GM18870 (cell line): ENCODE data around the gene AFM.

Experiments
- ATAC-seq: cut with Tn5 transposase; IDR thresholded peaks from one replicate; pipeline ENCODE4 v1.9.1; 2021; ENCODE audit warnings: moderate library complexity; ENCODE audit not compliant: unreplicated experiment

AFM gene

GRCh38 chr4:73450398-73451004 lies 31.0 kb upstream of the AFM start:
- no peak for ATAC-seq

GRCh38 chr4:73451404-73451803 lies 30.1 kb upstream of the AFM start:
- no peak for ATAC-seq

DNA sequence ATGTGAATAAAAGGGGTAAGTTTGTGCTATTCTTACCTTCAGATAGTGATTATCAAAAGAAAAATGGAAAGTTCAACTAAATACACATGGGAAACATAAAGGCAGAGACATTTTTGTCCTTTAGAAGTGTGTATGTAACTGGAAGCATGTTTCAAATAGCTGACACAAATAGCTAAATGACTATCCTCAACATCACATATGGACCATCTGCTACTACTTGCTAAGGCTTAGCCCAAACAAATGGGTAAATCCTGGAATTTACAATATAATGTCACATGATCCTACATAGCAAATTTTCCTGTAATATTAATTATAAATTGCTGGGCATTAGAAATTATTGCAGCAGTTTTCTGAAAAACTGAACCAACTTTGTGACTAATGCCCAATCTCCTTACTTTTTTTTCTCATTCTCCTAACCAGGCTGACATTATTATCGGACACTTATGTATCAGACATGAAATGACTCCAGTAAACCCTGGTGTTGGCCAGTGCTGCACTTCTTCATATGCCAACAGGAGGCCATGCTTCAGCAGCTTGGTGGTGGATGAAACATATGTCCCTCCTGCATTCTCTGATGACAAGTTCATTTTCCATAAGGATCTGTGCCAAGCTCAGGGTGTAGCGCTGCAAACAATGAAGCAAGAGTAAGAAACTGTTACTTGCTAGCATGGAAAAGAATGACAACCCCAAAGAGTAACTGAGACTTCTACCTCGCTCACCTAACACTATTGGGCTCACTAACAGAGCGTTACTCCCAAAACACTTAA lies 29.4 kb upstream of the AFM start:
- ATAC-seq = no peak

GRCh38 chr4:73452953-73453700 lies 28.4 kb upstream of the AFM start:
- ATAC-seq = no peak

GRCh38 chr4:73453701-73454005 lies 27.9 kb upstream of the AFM start:
- ATAC-seq = no peak

- ATAC-seq = no peak
Observed at GRCh38 chr4:73454920-73455319, 26.6 kb upstream of the AFM start.

GRCh38 chr4:73456177-73457022 lies 25.1 kb upstream of the AFM start:
- ATAC-seq = no peak

DNA sequence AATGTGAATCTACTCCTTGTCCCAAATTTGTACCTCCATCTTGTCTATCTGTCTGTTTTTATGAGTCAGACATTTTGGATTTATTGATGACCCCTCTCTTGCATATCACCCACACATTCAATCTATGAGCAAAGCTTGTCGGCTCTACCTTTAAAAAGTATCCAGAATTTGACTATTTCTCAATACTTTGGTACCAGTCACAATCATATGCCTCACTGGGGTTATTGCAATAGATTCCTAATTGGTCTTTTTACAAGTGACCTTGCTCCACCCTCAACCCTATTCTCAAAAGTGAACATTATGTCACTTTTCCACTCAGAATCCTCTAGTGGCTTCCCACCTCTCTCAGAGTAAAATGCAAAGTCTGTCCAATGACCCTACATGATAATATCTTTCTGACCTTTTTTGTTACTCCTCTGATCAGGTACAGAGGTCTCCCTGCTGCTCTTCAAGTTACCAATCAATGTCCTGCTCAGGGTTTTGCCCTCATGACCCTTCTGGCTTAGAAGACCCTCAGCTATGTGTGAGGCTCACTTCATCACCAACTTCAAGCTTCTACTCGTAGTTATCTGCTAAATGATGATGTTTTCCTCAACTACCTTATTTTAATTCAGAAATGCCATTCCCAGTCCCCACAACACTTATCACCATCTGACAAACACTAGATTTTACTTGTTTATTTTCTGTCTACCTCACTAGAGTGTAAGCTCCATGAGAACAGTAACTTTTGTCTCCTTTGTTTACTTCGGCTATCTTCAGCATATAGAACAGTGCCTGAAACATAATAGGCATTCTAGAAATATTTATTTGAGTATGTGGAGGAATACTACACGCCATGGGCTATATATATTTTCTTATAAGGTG lies 23.1 kb upstream of the AFM start:
- no peak for ATAC-seq

GRCh38 chr4:73459048-73459421 lies 22.5 kb upstream of the AFM start:
- ATAC-seq = no peak

GRCh38 chr4:73460913-73461522 lies 20.5 kb upstream of the AFM start:
- ATAC-seq = no peak

GRCh38 chr4:73468170-73468569 lies 13.4 kb upstream of the AFM start:
- ATAC-seq = no peak

- no peak for ATAC-seq
Observed at GRCh38 chr4:73470728-73471127, 10.8 kb upstream of the AFM start.

- no peak for ATAC-seq
Observed at GRCh38 chr4:73477176-73477575, 4.4 kb upstream of the AFM start.

DNA sequence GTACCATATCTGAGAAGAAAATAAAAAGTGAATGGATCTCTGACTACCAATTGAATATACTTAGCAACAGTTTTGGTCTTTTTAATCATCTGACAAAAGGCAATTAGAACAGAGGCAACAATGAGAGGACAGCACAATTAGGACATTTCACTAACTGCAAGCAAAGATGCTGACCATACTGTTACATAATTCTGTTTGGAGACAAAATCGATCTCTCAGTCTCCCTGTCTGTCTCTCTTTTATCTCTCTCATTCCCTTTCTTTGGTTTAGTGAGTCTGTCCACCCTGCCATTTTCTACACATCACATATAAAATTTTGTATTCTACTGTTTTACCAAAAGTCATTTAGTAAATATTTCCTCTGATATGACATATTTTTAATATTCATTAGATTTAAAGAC lies 2.2 kb upstream of the AFM start:
- no peak for ATAC-seq

DNA sequence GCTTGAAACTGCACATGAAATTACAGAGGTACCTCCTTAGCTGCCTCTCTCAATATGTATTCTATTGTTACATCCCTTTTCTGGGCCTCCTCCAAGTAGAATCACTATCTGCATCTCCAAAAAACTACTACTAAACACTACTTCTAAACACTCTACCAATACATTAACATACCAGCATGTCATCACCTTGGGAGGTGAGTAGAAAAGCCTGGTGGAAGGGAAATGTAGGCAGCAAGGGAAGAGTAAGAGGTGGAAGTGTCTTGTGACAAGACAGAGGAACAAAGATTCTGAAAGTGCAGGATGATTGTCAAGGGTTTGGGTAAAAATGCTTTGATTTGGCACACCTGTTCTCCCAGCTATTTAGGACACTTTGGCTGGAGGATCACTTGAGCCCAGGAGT lies 3.5 kb downstream of the AFM start:
- no peak for ATAC-seq

GRCh38 chr4:73485596-73485995 lies 4.1 kb downstream of the AFM start:
- ATAC-seq = no peak

GRCh38 chr4:73486497-73486896 lies 5.0 kb downstream of the AFM start:
- no peak for ATAC-seq

- no peak for ATAC-seq
Observed at GRCh38 chr4:73487233-73487632, 5.7 kb downstream of the AFM start.

DNA sequence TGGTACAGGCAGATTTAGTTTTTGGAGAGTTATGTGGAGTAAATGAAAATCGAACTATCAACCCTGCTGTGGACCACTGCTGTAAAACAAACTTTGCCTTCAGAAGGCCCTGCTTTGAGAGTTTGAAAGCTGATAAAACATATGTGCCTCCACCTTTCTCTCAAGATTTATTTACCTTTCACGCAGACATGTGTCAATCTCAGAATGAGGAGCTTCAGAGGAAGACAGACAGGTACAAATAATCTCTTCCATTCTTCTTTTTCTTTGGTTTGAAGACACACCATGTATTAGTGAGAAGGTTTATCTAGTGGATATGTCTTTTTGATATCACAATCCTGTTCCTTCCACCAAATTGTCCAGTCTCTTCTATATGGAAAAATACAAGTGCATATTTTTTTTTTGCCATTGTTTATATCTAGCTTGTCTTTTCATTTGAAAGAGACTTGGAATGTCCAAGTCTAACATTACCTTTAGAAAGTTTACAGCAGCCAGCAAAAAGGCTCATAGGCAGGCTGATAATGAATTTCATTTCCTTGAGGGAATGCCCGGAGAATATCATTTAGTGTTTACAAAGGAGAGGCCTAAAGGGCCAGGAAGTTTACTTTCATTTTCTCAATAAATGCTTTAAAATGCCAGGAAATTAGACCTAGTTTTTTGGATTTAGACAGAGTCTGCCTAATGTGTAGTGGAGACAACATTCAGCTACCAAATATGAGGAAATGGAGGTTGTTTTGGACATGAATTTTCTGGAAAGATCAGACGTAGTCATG lies 18.6 kb downstream of the AFM start:
- ATAC-seq = no peak
